ENCODE measurements around the gene CFDP1. TPM values are rescaled to one million over a fixed set of nuclear protein-coding genes. Genes with fewer than 3 reads are reported as not detected.

The CFDP1 gene
- polyA plus RNA-seq, 3 donors: 12.9 to 23.2 (median 19.0) TPM

- Histone ChIP-seq H3K27ac (ENCODE audit: low read depth in 1 of 2, low read length in 2 of 2) (no peak overlapping the region), H3K79me2 (ENCODE audit: insufficient read depth, low read length) (no peaks in the 10 kb centered on the region), H3K9me3 (replicated peaks in 1 of 2; ENCODE audit: control insufficient read depth in 1 of 2, insufficient read depth in 1 of 2, low read length in 2 of 2) (peaks cover 0 to 4% of the 10 kb centered on the region in 2 donors), H3K4me3 (replicated peaks in 1 of 3; ENCODE audit: low read depth in 2 of 3, low read length in 3 of 3) (no peak overlapping the region), H3K9ac (ENCODE audit: insufficient read depth, low read length, poor library complexity, severe bottlenecking) (no peak overlapping the region), H3K36me3 (replicated peaks in 1 of 2; ENCODE audit: control insufficient read depth in 1 of 2, insufficient read depth in 2 of 2, low read length in 2 of 2) (no peaks in the 10 kb centered on the region), H3K4me2 (replicated peaks; ENCODE audit: extremely low read depth, low read length, poor library complexity, severe bottlenecking) (no peak overlapping the region), H2AFZ (ENCODE audit: insufficient read depth, low read depth, low read length, poor library complexity, severe bottlenecking) (no peak overlapping the region), H3K27me3 (ENCODE audit: control insufficient read depth in 2 of 2, insufficient read depth in 2 of 2, low read length in 2 of 2) (peaks cover 26 to 92% of the 10 kb centered on the region in 2 donors), H3K4me1 (ENCODE audit: control insufficient read depth in 1 of 2, insufficient read depth in 2 of 2, low read length in 2 of 2) (peaks cover 0 to 5% of the 10 kb centered on the region in 2 donors), H4K20me1 (ENCODE audit: insufficient read depth, low read length) (no peaks in the 10 kb centered on the region)
- intact Hi-C loops (cut with micrococcal nuclease): no loop called here
- Mint-ChIP-seq H3K36me3 (peaks cover 0 to 1% of the 10 kb centered on the region in 2 donors), H3K4me3 (peak overlapping the region in 1 of 2 donors; percentile 64), H3K4me1 (peaks cover 5% of the 10 kb centered on the region), H3K27me3 (ENCODE audit: low read depth in 3 of 3) (peaks cover 82 to 97% (median 90%) of the 10 kb centered on the region in 3 donors), H3K27ac (no peak overlapping the region), H3K9me3 (peaks cover 0 to 12% (median 2%) of the 10 kb centered on the region in 7 donors)
- no peak for TF ChIP-seq CTCF (IDR thresholded peaks at IDR 0.05)
- DNase-seq: no peak
- 91% methylated on average over 5 of the region's 14 CpGs for WGBS (ENCODE audit: insufficient coverage)
Observed at GRCh38 chr16:75262104-75262799, 171.1 kb downstream of the CFDP1 start.

- Histone ChIP-seq H3K4me1 (ENCODE audit: control insufficient read depth in 1 of 2, insufficient read depth in 2 of 2, low read length in 2 of 2) (peaks cover 0 to 5% of the 10 kb centered on the region in 2 donors), H3K36me3 (replicated peaks in 1 of 2; ENCODE audit: control insufficient read depth in 1 of 2, insufficient read depth in 2 of 2, low read length in 2 of 2) (no peaks in the 10 kb centered on the region), H4K20me1 (ENCODE audit: insufficient read depth, low read length) (no peaks in the 10 kb centered on the region), H3K4me2 (replicated peaks; ENCODE audit: extremely low read depth, low read length, poor library complexity, severe bottlenecking) (no peak overlapping the region), H3K27ac (ENCODE audit: low read depth in 1 of 2, low read length in 2 of 2) (no peak overlapping the region), H3K9me3 (replicated peaks in 1 of 2; ENCODE audit: control insufficient read depth in 1 of 2, insufficient read depth in 1 of 2, low read length in 2 of 2) (peaks cover 0 to 4% of the 10 kb centered on the region in 2 donors), H2AFZ (ENCODE audit: insufficient read depth, low read depth, low read length, poor library complexity, severe bottlenecking) (no peak overlapping the region), H3K79me2 (ENCODE audit: insufficient read depth, low read length) (no peaks in the 10 kb centered on the region), H3K4me3 (replicated peaks in 1 of 3; ENCODE audit: low read depth in 2 of 3, low read length in 3 of 3) (no peak overlapping the region), H3K9ac (ENCODE audit: insufficient read depth, low read length, poor library complexity, severe bottlenecking) (no peak overlapping the region), H3K27me3 (ENCODE audit: control insufficient read depth in 2 of 2, insufficient read depth in 2 of 2, low read length in 2 of 2) (peaks cover 22 to 92% of the 10 kb centered on the region in 2 donors)
- WGBS (ENCODE audit: insufficient coverage): 93% methylated on average over 3 of the region's 3 CpGs
- no peak for DNase-seq
- Mint-ChIP-seq H3K4me3 (peak overlapping the region in 1 of 2 donors; percentile 39), H3K9me3 (peaks cover 0 to 12% (median 2%) of the 10 kb centered on the region in 7 donors), H3K36me3 (peaks cover 0 to 1% of the 10 kb centered on the region in 2 donors), H3K4me1 (peaks cover 5% of the 10 kb centered on the region), H3K27ac (no peak overlapping the region), H3K27me3 (ENCODE audit: low read depth in 3 of 3) (peaks cover 77 to 97% (median 90%) of the 10 kb centered on the region in 3 donors)
- no peak for TF ChIP-seq CTCF (IDR thresholded peaks at IDR 0.05)
- intact Hi-C loops (cut with micrococcal nuclease): no loop called here
Observed at GRCh38 chr16:75261590-75262078, 171.7 kb downstream of the CFDP1 start.

All from CD14-positive monocyte (primary cell).